SK-N-DZ (cell line): Measurements from ENCODE around the gene KISS1.

Source experiments
- DNase-seq: peaks from one replicate; pipeline ENCODE4 v3.0.0-alpha.2; 2015; ENCODE audit warnings: low spot score

KISS1 gene

GRCh38 chr1:204218552-204218951 is 22.3 kb upstream of the KISS1 start:
- no peak for DNase-seq

GRCh38 chr1:204217648-204218000 is 21.3 kb upstream of the KISS1 start:
- DNase-seq = no peak

- no peak for DNase-seq
Observed at GRCh38 chr1:204216880-204217647, 20.8 kb upstream of the KISS1 start.

GRCh38 chr1:204216236-204216635 is 19.9 kb upstream of the KISS1 start:
- no peak for DNase-seq

GRCh38 chr1:204213668-204214662 is 17.7 kb upstream of the KISS1 start, which contains the start of gene GOLT1A:
Gene GOLT1A (minus strand): TSS chr1:204213988. CDS start chr1:204213906, 82 bp downstream.
- DNase-seq = peak; percentile 73

GRCh38 chr1:204212715-204213114 is 16.4 kb upstream of the KISS1 start:
- no peak for DNase-seq

- no peak for DNase-seq
Observed at GRCh38 chr1:204211046-204211445, 14.8 kb upstream of the KISS1 start.

GRCh38 chr1:204207136-204207616 is 10.9 kb upstream of the KISS1 start:
- peak; percentile 43 for DNase-seq

- DNase-seq = no peak
Observed at GRCh38 chr1:204206121-204206520, 9.8 kb upstream of the KISS1 start.

GRCh38 chr1:204205486-204205885 is 9.2 kb upstream of the KISS1 start:
- DNase-seq = no peak

GRCh38 chr1:204204944-204205343 is 8.7 kb upstream of the KISS1 start:
- DNase-seq = no peak

- DNase-seq = no peak
Observed at GRCh38 chr1:204203206-204203767, 7.0 kb upstream of the KISS1 start.

GRCh38 chr1:204202481-204202880 is 6.2 kb upstream of the KISS1 start:
- DNase-seq = no peak

GRCh38 chr1:204201348-204202040 is 5.2 kb upstream of the KISS1 start:
- DNase-seq = no peak

GRCh38 chr1:204199579-204199978 is 3.3 kb upstream of the KISS1 start:
- no peak for DNase-seq

- DNase-seq = no peak
Observed at GRCh38 chr1:204198348-204199340, 2.4 kb upstream of the KISS1 start.

- no peak for DNase-seq
Observed at GRCh38 chr1:204197068-204197467, 777 bp upstream of the KISS1 start.

GRCh38 chr1:204194771-204195170 is 1.5 kb downstream of the KISS1 start:
- no peak for DNase-seq

GRCh38 chr1:204194080-204194479 is 2.2 kb downstream of the KISS1 start:
- DNase-seq = no peak
